ENCODE results near the gene FUT2.
"Not testable (repeated sequence)": the region's sequence is repeated elsewhere in the genome, so short reads cannot be mapped to it uniquely, and the experiment has no call there.

Gene FUT2

GRCh38 chr19:48654299-48655059 lies 41.3 kb upstream of the FUT2 start:
- no peak overlapping the region for H3K9ac ChIP-seq (ENCODE audit: low read length)

GRCh38 chr19:48656840-48657474 lies 38.8 kb upstream of the FUT2 start:
- H3K36me3 ChIP-seq (ENCODE audit: insufficient read depth, low read length): no peaks in the 10 kb centered on the region
- no peak overlapping the region for H3K4me2 ChIP-seq (ENCODE audit: low read length)
- no peak overlapping the region for H3K4me3 ChIP-seq (ENCODE audit: low read depth, low read length, poor library complexity, severe bottlenecking)
- H4K20me1 ChIP-seq (ENCODE audit: insufficient read depth, low read length): no peaks in the 10 kb centered on the region
- H3K9me3 ChIP-seq (ENCODE audit: low read length): no peaks in the 10 kb centered on the region
- H2AFZ ChIP-seq (ENCODE audit: low read length): no peak overlapping the region
- no peak for TF ChIP-seq EZH2 (IDR thresholded peaks at IDR 0.05; ENCODE audit: borderline replicate concordance, low read length)
- TF ChIP-seq CTCF (IDR thresholded peaks at IDR 0.05; ENCODE audit: low read length): no peak
- no peaks in the 10 kb centered on the region for H3K79me2 ChIP-seq (ENCODE audit: insufficient read depth, low read length)
- no peak overlapping the region for H3K27ac ChIP-seq (ENCODE audit: low read depth, low read length, poor library complexity, severe bottlenecking)
- no peaks in the 10 kb centered on the region for H3F3A ChIP-seq (ENCODE audit: insufficient read depth, low read length)
- no peaks in the 10 kb centered on the region for H3K9me2 ChIP-seq (ENCODE audit: low read depth, low read length)
- H3K27me3 ChIP-seq (ENCODE audit: insufficient read depth, low read length): no peaks in the 10 kb centered on the region
- H3K4me1 ChIP-seq (ENCODE audit: insufficient read depth, low read length, severe bottlenecking): peaks cover 13% of the 10 kb centered on the region
- no peak overlapping the region for H3K9ac ChIP-seq (ENCODE audit: low read length)

More at GRCh38 chr19:48654299-48655059, 41.3 kb upstream of the FUT2 start:
- H3K9me3 ChIP-seq (ENCODE audit: low read length): no peaks in the 10 kb centered on the region
- no peak overlapping the region for H3K4me2 ChIP-seq (ENCODE audit: low read length)
- H3K9me2 ChIP-seq (ENCODE audit: low read depth, low read length): no peaks in the 10 kb centered on the region
- no peaks in the 10 kb centered on the region for H3K27me3 ChIP-seq (ENCODE audit: insufficient read depth, low read length)
- H3K27ac ChIP-seq (ENCODE audit: low read depth, low read length, poor library complexity, severe bottlenecking): no peak overlapping the region
- H2AFZ ChIP-seq (ENCODE audit: low read length): no peak overlapping the region
- TF ChIP-seq EZH2 (IDR thresholded peaks at IDR 0.05; ENCODE audit: borderline replicate concordance, low read length): no peak
- no peak for TF ChIP-seq CTCF (IDR thresholded peaks at IDR 0.05; ENCODE audit: low read length)
- peaks cover 22% of the 10 kb centered on the region for H3K4me1 ChIP-seq (ENCODE audit: insufficient read depth, low read length, severe bottlenecking)
- no peaks in the 10 kb centered on the region for H3K79me2 ChIP-seq (ENCODE audit: insufficient read depth, low read length)
- no peaks in the 10 kb centered on the region for H3F3A ChIP-seq (ENCODE audit: insufficient read depth, low read length)
- H4K20me1 ChIP-seq (ENCODE audit: insufficient read depth, low read length): no peaks in the 10 kb centered on the region
- no peak overlapping the region for H3K4me3 ChIP-seq (ENCODE audit: low read depth, low read length, poor library complexity, severe bottlenecking)
- H3K36me3 ChIP-seq (ENCODE audit: insufficient read depth, low read length): no peaks in the 10 kb centered on the region

GRCh38 chr19:48657828-48658227 lies 37.9 kb upstream of the FUT2 start:
- not testable (repeated sequence) for H3K36me3 ChIP-seq (ENCODE audit: insufficient read depth, low read length); H2AFZ ChIP-seq (ENCODE audit: low read length); H3K4me1 ChIP-seq (ENCODE audit: insufficient read depth, low read length, severe bottlenecking); H3K9ac ChIP-seq (ENCODE audit: low read length); H4K20me1 ChIP-seq (ENCODE audit: insufficient read depth, low read length); H3K27ac ChIP-seq (ENCODE audit: low read depth, low read length, poor library complexity, severe bottlenecking); H3F3A ChIP-seq (ENCODE audit: insufficient read depth, low read length); H3K79me2 ChIP-seq (ENCODE audit: insufficient read depth, low read length); H3K27me3 ChIP-seq (ENCODE audit: insufficient read depth, low read length); H3K4me3 ChIP-seq (ENCODE audit: low read depth, low read length, poor library complexity, severe bottlenecking); H3K9me3 ChIP-seq (ENCODE audit: low read length); H3K4me2 ChIP-seq (ENCODE audit: low read length); H3K9me2 ChIP-seq (ENCODE audit: low read depth, low read length)

Measured in OCI-LY1 (cell line).